Thyroid gland (tissue), 4 donors: ENCODE results near the gene ACSM3.

ENCODE experiments used
- POLR2A ChIP-seq, 2 donors: fragments of 450-650 bp; IDR thresholded peaks; one replicate each; pipeline ENCODE4 v1.6.1; 2017; ENCODE audit warnings: antibody characterized with exemption in 2 of 2, mild to moderate bottlenecking in 2 of 2, moderate library complexity in 1 of 2
- TF ChIP-seq, protein P1 (sequence below), 6 experiments: fragments of 200-600 bp in 3 of 6; fragments of 450-650 bp in 3 of 6; sonication (generic) in 3 of 6; IDR thresholded peaks; one replicate each; pipeline ENCODE4 v1.5.1; 2016 to 2019; ENCODE audit warnings: antibody characterized with exemption in 6 of 6, mild to moderate bottlenecking in 2 of 6, inconsistent platforms in 1 of 6, moderate library complexity in 1 of 6

GRCh38 chr16:20807862-20808261 is 44.0 kb downstream of the ACSM3 start:
- TF ChIP-seq, protein P1, sequence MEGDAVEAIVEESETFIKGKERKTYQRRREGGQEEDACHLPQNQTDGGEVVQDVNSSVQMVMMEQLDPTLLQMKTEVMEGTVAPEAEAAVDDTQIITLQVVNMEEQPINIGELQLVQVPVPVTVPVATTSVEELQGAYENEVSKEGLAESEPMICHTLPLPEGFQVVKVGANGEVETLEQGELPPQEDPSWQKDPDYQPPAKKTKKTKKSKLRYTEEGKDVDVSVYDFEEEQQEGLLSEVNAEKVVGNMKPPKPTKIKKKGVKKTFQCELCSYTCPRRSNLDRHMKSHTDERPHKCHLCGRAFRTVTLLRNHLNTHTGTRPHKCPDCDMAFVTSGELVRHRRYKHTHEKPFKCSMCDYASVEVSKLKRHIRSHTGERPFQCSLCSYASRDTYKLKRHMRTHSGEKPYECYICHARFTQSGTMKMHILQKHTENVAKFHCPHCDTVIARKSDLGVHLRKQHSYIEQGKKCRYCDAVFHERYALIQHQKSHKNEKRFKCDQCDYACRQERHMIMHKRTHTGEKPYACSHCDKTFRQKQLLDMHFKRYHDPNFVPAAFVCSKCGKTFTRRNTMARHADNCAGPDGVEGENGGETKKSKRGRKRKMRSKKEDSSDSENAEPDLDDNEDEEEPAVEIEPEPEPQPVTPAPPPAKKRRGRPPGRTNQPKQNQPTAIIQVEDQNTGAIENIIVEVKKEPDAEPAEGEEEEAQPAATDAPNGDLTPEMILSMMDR (IDR thresholded peaks at IDR 0.05), result no peak
- no peak for TF ChIP-seq POLR2A (IDR thresholded peaks at IDR 0.05)
